ENCODE data around the gene LAIR2.

LAIR2 gene

DNA sequence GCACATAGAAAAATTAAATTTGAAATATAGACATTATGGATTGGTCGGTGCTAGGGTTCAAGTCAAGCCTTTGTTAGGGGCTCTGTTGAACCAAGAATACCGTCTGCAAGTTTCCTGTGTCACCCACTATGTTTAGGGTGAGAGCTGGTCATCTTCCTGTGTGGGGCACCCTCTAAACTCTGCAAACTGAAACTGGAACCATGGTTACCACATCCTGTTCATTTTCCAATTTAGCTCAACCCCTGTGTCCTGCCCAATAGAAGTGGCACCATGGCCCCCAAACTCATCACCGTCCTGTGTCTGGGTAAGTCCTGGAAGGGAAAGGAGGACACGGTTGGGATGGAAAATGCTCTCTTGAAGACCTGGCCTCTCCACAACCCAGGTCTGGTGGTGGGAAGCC is 29.9 kb downstream of the LAIR2 start:
- peaks cover 24% of the 10 kb centered on the region for H3K4me1 Mint-ChIP-seq
- peak; percentile 95 for ATAC-seq
- peak overlapping the region; percentile 59 for H3K4me3 Mint-ChIP-seq
- H3K9me3 Mint-ChIP-seq = no peaks in the 10 kb centered on the region
- peaks cover 5% of the 10 kb centered on the region for H3K36me3 Mint-ChIP-seq
- peak in 1 of 2 donors; percentile 55 for DNase-seq (ENCODE audit: low spot score in 2 of 2)
- H3K27ac Mint-ChIP-seq = peak overlapping the region; percentile 79

DNA sequence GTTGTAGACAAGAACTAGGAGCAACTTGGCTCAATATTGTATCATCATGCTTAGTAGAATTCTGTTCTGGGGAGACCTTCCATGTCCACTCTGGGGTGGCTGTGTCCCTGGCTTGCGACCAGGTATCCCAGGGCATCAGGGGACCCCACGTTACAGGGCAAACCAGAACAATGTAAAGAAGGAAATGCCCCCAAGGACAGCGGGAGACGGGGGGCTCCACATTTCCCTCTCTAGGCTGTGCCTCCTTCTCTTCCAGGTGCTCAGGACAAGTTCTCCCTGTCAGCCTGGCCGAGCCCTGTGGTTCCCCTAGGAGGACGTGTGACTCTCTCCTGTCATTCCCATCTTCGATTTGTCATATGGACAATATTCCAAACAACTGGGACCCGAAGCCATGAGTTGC is 30.8 kb downstream of the LAIR2 start:
- Mint-ChIP-seq H3K4me3 (peak overlapping the region; percentile 59), H3K27ac (peak overlapping the region; percentile 79), H3K36me3 (peaks cover 5% of the 10 kb centered on the region), H3K4me1 (peaks cover 24% of the 10 kb centered on the region), H3K9me3 (no peaks in the 10 kb centered on the region)
- ATAC-seq = no peak
- DNase-seq (ENCODE audit: low spot score in 2 of 2) = no peak

DNA sequence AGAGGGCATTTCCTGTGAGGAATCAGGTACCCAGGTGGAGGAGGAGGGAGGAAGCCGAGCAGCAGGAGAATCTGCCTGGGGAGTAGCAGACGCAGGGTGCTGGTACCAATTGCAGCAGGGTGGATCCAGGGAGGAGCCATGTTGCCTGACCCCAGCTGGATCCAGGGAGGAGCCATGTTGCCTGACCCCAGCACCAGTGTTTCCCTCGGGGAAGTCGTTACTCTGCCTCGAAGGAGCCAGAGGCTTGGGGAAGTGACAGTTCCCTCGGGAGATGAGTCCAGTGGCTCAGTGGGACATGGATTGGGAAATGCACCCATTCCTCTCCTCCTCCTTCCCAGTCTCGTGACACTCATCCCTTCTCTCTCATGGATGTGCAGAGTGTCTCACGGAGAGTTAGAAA is 31.5 kb downstream of the LAIR2 start:
- peak overlapping the region; percentile 59 for H3K4me3 Mint-ChIP-seq
- ATAC-seq = no peak
- DNase-seq (ENCODE audit: low spot score in 2 of 2) = no peak
- H3K4me1 Mint-ChIP-seq = peaks cover 19% of the 10 kb centered on the region
- peaks cover 5% of the 10 kb centered on the region for H3K36me3 Mint-ChIP-seq
- H3K9me3 Mint-ChIP-seq = no peaks in the 10 kb centered on the region
- peak overlapping the region; percentile 79 for H3K27ac Mint-ChIP-seq

DNA sequence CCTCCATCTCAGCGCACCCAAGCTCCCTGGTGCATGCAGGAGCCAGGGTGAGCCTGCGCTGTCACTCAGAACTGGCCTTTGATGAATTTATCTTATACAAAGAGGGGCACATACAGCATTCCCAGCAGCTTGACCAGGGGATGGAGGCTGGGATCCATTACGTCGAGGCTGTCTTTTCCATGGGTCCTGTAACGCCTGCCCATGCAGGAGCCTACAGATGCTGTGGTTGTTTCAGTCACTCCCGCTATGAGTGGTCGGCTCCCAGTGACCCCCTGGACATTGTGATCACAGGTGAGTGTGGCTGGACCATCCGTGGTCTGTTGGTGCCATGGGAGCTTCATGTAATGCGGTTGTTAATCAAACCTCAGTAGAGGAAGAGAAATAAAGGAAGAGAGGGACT is 33.0 kb downstream of the LAIR2 start:
- peaks cover 18% of the 10 kb centered on the region for H3K4me1 Mint-ChIP-seq
- peaks cover 5% of the 10 kb centered on the region for H3K36me3 Mint-ChIP-seq
- no peak overlapping the region for H3K4me3 Mint-ChIP-seq
- ATAC-seq (no peak), DNase-seq (ENCODE audit: low spot score in 2 of 2) (no peak)
- H3K27ac Mint-ChIP-seq = no peak overlapping the region
- H3K9me3 Mint-ChIP-seq = no peaks in the 10 kb centered on the region

DNA sequence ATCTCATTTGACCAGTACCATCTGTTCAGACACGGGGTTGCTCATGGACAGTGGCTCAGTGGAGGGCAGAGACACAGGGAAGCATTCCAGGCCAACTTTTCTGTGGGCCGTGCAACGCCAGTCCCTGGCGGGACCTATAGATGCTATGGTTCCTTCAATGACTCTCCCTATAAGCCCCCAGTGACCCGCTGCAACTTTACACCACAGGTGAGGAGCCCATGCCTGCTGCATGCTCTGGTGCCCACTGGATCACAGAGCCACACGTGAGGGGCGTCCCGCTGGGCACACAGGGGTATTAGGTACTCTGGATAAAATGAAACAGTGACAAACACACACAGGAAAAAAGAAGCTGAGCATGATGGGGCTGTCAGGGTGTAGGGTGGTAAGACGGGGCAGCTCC is 34.3 kb downstream of the LAIR2 start:
- ATAC-seq = no peak
- Mint-ChIP-seq H3K36me3 (peaks cover 5% of the 10 kb centered on the region), H3K27ac (peak overlapping the region; percentile 79), H3K4me1 (peaks cover 26% of the 10 kb centered on the region), H3K4me3 (no peak overlapping the region), H3K9me3 (no peaks in the 10 kb centered on the region)
- no peak for DNase-seq (ENCODE audit: low spot score in 2 of 2)

DNA sequence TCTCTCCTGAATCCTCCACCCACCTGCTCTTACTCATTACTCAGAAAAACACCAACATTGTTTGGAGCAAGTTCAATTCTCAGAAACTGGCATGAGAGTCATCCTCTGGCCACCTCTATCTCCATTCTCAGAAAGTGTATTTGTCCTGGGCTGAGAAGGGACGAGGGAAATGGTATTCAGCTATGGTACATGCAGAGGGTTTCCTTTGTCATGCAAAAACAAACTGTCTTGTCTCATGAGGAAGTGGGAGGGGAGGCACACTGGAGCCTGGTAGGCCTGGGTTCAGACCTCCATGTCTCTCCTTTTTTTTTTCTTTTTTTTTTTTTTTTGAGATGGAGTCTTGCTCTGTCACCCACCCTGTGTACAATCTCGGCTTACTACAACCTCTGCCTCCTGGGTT is 39.1 kb downstream of the LAIR2 start:
- H3K4me1 Mint-ChIP-seq = peaks cover 24% of the 10 kb centered on the region
- peaks cover 5% of the 10 kb centered on the region for H3K36me3 Mint-ChIP-seq
- ATAC-seq = peak; percentile 58
- no peak for DNase-seq (ENCODE audit: low spot score in 2 of 2)
- H3K9me3 Mint-ChIP-seq = no peaks in the 10 kb centered on the region
- H3K4me3 Mint-ChIP-seq = no peak overlapping the region
- H3K27ac Mint-ChIP-seq = no peak overlapping the region

DNA sequence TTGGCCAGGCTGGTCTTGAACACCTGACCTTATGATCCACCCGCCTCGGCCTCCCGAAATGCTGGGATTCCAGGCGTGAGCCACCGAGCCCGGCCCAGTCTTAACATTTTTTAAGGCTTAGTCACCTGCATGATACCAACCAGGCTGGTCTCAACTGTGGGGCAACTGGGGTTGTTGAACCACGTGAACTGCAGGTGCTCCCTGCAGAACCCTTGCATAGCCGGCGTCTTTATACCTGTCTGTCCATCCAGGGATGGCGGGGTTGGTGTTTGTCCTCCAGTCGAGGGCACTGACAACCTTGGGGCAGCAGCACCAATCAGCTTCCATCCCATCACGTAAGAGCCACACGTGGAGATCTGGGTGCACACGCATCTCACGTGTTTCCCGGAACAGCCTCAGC is 46.2 kb downstream of the LAIR2 start:
- H3K4me1 Mint-ChIP-seq = peaks cover 22% of the 10 kb centered on the region
- H3K9me3 Mint-ChIP-seq = peaks cover 5% of the 10 kb centered on the region
- DNase-seq (ENCODE audit: low spot score in 2 of 2) (no peak), ATAC-seq (no peak)
- no peaks in the 10 kb centered on the region for H3K36me3 Mint-ChIP-seq
- no peak overlapping the region for H3K27ac Mint-ChIP-seq
- no peak overlapping the region for H3K4me3 Mint-ChIP-seq

DNA sequence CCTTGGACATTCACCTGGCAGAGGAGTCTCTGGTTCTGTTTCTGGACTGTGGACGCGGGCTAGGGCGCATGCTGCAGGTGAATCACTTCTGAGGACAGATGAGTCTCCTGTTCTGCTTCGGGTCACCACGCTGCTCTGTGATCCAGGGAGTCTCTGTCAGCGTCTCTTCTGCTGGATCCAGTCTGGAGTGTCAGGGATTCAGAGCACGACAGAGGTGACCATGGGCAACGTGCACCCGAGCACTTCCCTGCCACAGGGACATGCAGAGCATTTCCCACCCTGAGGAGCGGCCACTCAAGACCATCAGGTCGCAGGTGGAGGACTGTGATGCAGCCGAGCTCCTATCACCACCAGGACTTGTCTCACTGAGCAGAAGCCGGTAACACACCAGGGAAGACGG is 46.6 kb downstream of the LAIR2 start:
- H3K36me3 Mint-ChIP-seq = no peaks in the 10 kb centered on the region
- DNase-seq (ENCODE audit: low spot score in 2 of 2) (no peak), ATAC-seq (no peak)
- H3K4me3 Mint-ChIP-seq = no peak overlapping the region
- no peak overlapping the region for H3K27ac Mint-ChIP-seq
- H3K9me3 Mint-ChIP-seq = peaks cover 5% of the 10 kb centered on the region
- H3K4me1 Mint-ChIP-seq = peaks cover 22% of the 10 kb centered on the region

DNA sequence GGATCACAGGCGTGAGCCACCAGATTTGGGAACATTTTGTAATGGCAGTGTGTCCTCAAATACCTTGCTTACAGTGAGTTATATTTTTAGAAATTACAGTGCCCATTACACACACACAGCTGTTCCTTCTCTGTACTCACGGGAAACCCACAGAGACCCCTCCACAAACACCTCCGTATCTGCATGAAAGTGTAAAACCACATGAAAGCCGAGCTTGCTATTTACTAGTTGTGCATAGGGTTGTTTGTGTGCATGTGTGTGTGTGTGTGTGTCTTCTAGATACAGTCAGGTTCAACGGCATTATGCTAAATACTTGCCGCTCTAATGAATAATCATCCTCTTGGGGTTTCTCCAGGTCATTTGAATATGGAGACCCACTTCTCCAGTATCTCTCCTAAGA is 48.7 kb downstream of the LAIR2 start:
- DNase-seq (ENCODE audit: low spot score in 2 of 2) (no peak), ATAC-seq (peak; percentile 61)
- no peak overlapping the region for H3K4me3 Mint-ChIP-seq
- no peak overlapping the region for H3K27ac Mint-ChIP-seq
- no peaks in the 10 kb centered on the region for H3K36me3 Mint-ChIP-seq
- peaks cover 16% of the 10 kb centered on the region for H3K4me1 Mint-ChIP-seq
- H3K9me3 Mint-ChIP-seq = peaks cover 5% of the 10 kb centered on the region

DNA sequence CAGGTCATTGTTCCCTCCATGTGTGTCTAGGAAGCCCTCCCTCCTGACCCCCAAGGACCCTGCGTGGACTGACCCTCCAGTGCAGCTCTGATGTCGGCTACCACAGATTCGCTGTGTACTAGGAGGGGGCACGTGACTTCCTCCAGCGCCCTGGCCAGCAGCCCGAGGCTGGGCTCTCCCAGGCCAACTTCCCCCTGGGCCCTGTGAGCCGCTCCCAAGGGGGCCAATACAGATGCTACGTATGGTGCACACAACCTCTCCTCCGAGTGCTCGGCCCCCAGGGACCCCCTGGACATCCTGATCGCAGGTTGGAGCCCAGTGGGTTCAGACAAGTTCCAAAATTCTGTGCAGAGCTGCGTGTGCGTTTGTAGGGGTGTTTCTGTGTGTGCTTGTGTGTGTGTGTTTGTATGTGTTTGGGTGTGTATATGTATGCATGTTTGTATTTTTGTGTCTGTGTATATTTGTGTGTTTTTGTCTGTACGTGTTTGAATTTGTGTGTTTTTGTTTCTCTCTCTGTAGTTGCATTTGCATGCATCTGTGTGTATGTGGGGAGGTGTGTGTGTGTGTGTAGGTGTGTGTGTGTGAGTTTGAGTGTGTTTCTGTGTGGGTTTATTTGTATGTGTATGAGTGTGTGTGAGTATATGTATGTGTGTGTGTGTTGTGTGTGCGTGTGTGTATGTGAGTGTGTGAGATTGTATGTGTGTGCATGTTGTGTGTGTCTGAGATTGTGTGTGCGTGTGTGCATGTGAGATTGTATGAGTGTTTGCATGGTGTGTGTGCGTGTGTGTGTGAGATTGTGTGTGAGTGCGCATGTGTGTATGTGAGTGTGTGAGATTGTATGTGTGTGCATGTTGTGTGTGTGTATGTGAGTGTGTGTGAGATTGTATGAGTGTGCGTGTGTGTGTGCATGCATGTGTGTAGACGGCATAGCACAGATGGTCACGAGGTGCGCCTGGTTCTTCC is 49.6 kb downstream of the LAIR2 start:
- ATAC-seq (no peak), DNase-seq (ENCODE audit: low spot score in 2 of 2) (no peak)
- peaks cover 5% of the 10 kb centered on the region for H3K9me3 Mint-ChIP-seq
- H3K4me3 Mint-ChIP-seq = no peak overlapping the region
- no peaks in the 10 kb centered on the region for H3K36me3 Mint-ChIP-seq
- peaks cover 9% of the 10 kb centered on the region for H3K4me1 Mint-ChIP-seq
- H3K27ac Mint-ChIP-seq = no peak overlapping the region

DNA sequence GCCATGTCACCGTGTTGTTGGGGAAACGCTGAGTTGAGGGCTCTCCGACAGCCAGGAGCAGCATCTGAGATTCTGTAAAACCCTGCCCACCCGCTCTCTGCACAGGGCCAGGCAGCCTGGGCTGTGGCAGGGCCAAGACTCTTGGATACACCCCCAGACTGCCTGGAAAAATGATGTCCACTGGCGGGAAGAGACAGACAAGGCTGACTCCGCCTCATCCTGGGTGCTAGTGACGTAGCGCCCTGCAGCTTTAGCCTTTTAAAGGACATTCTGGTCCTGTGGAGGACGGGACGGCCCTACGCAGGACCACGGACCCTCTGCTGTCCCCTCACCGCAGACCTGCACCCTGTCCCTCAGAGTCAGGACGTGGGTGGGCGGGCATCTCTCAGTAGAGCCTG is 50.3 kb downstream of the LAIR2 start:
- Mint-ChIP-seq H3K4me1 (peaks cover 9% of the 10 kb centered on the region), H3K27ac (no peak overlapping the region), H3K4me3 (no peak overlapping the region), H3K36me3 (no peaks in the 10 kb centered on the region), H3K9me3 (peaks cover 5% of the 10 kb centered on the region)
- ATAC-seq = no peak
- DNase-seq (ENCODE audit: low spot score in 2 of 2) = no peak

DNA sequence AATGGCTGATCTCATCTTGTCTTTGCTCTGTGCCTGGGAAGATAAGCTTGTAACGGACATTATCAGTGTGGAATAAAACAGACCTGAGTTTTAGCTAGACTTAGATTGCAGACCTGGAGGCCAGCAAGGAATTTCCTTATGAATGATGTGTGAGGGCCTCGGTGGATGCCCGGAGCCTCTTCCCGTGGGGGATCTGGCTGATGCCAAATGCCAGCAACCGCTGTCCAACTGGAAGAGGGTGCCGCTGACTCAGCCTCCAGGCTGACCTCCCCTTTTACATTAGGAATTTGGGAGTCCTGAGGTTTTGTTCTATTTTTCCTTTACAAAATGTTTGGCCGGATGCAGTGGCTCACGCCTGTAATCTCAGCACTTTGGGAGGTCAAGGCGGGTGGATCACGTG is 51.4 kb downstream of the LAIR2 start:
- no peaks in the 10 kb centered on the region for H3K36me3 Mint-ChIP-seq

DNA sequence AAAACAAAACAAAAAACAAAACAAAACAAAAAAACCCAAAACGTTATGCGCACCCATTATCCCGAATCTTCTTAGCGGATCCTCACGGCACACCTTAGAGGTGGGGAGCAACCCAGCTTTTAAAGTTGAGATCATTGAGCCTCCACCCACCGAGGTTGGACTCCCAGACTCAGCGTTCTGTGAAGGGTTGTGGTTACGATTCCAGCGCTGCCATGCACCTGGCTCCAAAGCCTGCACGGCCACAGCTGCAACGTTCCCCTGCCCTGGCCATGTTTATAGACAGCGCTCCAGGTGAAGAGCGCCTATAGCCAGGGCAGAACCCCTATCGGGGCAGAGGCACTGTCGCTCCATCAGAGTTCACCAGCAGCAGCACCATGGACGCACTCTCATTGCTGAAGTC is 52.3 kb downstream of the LAIR2 start:
- peaks cover 5% of the 10 kb centered on the region for H3K9me3 Mint-ChIP-seq
- no peak for ATAC-seq
- peaks cover 9% of the 10 kb centered on the region for H3K4me1 Mint-ChIP-seq
- no peaks in the 10 kb centered on the region for H3K36me3 Mint-ChIP-seq
- no peak for DNase-seq (ENCODE audit: low spot score in 2 of 2)
- H3K4me3 Mint-ChIP-seq = no peak overlapping the region
- no peak overlapping the region for H3K27ac Mint-ChIP-seq

More for the DNA sequence above, 51.4 kb downstream of the LAIR2 start:
- ATAC-seq (no peak), DNase-seq (ENCODE audit: low spot score in 2 of 2) (no peak)
- H3K9me3 Mint-ChIP-seq = peaks cover 5% of the 10 kb centered on the region
- no peak overlapping the region for H3K4me3 Mint-ChIP-seq
- no peak overlapping the region for H3K27ac Mint-ChIP-seq
- peaks cover 9% of the 10 kb centered on the region for H3K4me1 Mint-ChIP-seq

DNA sequence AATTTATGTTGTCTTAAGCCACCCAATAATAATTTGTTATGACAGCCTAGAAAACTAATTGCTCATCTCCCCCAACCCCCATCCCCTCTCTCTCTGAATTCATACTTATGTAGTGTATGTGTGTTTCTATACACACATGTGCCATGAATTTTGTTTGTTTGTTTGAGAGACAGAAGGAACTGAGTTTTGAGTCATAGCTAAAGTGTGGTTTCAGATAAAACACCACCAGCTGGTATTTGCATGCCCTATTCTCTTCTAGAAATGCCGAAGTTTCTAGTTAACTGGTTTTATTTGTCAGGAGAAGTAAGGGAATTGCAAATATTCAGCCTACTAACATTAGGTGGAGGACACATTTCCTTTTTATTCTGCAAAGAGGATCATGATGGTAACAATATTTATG is 53.6 kb downstream of the LAIR2 start:
- Mint-ChIP-seq H3K4me3 (no peak overlapping the region), H3K4me1 (peaks cover 9% of the 10 kb centered on the region), H3K9me3 (peaks cover 5% of the 10 kb centered on the region), H3K36me3 (no peaks in the 10 kb centered on the region), H3K27ac (no peak overlapping the region)
- DNase-seq (ENCODE audit: low spot score in 2 of 2) (no peak), ATAC-seq (no peak)

DNA sequence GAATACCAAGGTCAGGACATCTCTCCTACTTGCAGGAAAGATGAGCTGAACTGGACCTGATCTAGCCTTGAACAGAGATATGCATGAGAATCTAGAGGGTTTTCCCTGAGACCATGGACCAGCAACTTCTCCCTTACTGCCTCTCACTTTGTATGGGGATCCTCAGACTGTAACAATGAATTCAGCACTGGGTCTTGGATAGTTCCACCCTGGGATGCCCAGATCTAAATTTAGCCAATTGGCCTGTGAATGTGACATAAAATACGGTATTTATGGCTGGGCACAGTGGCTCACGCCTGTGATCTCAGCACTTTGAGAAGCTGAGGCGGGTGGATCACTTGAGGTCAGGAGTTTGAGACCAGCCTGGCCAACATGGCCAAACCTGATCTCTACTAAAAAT is 55.7 kb downstream of the LAIR2 start:
- H3K27ac Mint-ChIP-seq = no peak overlapping the region
- no peak for ATAC-seq
- H3K4me1 Mint-ChIP-seq = no peaks in the 10 kb centered on the region
- no peak for DNase-seq (ENCODE audit: low spot score in 2 of 2)
- no peaks in the 10 kb centered on the region for H3K9me3 Mint-ChIP-seq
- no peak overlapping the region for H3K4me3 Mint-ChIP-seq
- no peaks in the 10 kb centered on the region for H3K36me3 Mint-ChIP-seq

All from stimulated activated effector memory CD8-positive, alpha-beta T cell treated with anti-CD3 and anti-CD28 coated beads, Interleukin-12 subunit alpha, Interleukin-12 subunit beta, amount 100 ng/mL, for 72 hours (primary cell).